ENCODE data around the gene HES3.

Gene HES3

DNA sequence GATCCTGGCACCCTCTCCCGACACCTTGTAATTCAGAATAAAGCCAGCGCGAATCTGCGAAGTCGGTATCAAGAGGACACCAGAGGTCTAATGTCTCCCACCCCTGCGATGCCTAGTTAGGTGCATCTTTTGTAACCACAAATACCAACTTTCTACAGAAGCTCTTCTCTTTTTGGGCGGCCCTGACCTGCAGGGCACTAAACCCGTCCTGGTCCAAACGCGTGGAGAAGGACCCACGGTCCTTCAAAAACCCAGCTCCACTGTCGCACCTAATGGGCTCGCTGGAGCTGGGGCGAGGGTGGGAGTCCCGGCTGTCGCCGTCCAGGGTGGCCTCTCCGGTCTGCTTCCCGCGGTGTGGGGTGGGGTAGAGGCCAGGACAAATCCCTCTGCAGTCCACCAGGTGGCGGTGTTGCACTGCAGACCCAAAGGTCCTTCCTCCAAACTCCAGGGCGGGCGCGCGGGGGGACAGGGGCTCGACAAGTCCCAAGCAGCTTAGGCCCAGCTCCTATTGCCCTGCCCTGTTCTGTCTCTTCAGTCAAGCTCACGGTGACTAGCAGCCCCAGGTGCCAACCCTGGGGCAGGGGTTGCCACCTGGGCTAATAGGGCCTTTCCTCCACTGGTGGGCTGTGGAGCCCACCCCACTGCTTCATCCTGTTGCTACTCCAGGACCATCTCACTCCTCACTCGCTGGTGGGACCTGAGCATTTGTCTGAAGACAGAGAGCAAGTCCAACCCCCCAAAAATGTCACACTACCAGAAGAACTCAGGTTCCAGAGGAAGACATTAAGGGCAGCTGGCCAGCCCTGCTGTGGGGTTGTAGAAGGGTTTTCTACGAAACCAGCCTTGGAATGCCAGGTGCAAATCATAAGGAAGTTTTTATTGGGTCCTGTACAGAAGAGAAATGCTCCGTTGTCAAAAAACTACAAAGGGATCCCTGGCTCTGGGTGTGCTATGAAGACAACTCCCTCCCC is 2.8 kb downstream of the HES3 start:
- DNase-seq, result peak; percentile 86 to 89

DNA sequence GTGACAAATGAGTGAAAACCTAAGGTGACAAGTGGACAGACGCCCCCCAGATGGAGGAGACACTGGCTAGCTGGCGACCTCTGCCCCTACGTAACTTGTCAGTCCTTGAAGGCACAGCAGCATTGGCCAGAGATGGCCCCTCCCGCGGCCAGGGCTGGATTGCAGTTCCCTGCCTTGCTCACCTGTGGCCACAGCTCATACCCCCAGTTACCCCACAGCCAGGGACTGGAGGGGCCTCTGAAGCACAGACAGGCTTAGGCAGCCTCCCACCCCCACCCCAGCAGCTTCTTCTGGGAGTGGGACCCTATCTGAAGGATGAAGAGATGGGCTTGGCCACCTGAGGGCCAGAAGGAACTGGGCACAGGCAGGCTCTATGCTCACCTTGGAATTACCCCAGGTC is 3.7 kb downstream of the HES3 start:
- DNase-seq, result no peak

DNA sequence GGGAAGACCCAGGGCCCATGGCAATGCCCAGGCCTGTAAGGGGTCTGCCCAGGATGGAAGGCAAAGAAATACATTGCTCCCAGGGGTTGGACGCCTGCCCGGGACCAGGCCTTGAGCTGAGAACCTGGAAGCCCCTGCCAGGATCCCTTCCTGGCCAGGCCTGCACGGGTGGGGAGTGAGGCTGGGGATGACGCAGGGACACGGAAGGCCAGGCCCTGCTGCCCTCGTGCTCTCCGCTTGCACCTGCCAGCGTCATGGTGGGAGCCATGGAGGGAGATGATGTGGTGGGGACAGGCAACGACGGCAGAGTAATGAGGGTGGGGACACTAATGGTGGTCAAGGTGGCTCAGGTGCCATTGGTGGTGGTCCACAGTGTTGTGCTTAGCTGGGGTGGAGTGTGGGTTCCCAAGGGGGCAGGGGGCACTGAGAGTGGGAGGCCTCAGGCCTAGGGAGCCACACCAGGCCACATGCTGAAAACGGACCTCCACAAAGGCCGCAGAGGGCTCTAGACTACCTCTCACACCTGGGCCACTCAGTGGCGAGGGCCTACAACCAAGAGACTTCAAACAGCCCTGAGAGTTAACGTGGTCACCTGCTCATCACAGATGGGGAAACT is 4.3 kb downstream of the HES3 start:
- DNase-seq, result no peak

DNA sequence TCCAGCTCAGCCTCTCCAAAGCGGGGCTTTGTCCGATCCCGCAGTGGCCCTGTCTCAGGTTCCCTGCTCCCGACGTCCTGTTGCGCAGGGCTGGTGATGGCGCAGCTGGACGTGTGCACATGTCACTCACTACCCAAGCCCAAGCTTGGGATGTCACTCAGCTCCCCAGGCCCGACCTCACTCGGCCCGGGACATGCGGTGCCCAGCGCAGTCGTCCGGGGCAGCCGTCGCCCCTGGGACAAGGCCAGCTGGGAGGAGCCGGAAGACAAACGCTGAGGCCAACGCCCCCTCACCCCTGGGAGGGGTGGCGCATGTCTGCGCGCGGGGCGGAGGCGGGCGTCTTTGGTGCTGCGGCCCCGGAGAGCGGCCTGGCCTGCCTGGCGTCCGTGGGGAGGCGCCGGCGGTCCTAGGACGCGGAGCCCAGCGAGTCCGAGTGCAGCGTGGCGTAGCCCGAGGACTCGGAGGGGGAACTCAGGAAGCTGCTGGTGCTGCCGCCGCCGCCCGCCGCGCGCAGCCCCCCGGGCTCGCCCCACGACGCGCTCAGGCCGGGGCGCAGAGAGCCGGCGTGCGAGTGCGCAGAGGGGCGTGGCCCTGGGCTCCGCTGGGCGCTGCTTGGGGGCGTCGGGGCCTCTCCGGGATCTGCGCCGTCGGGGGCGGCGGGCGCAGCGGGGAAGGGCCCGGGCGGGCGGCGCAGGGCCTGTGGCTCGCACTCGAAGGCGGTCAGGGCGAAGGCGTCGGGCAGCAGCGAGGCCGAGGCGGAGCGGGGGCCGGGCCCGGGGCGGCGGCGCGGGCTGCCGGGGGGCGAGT is 5.2 kb downstream of the HES3 start:
- no peak for DNase-seq

DNA sequence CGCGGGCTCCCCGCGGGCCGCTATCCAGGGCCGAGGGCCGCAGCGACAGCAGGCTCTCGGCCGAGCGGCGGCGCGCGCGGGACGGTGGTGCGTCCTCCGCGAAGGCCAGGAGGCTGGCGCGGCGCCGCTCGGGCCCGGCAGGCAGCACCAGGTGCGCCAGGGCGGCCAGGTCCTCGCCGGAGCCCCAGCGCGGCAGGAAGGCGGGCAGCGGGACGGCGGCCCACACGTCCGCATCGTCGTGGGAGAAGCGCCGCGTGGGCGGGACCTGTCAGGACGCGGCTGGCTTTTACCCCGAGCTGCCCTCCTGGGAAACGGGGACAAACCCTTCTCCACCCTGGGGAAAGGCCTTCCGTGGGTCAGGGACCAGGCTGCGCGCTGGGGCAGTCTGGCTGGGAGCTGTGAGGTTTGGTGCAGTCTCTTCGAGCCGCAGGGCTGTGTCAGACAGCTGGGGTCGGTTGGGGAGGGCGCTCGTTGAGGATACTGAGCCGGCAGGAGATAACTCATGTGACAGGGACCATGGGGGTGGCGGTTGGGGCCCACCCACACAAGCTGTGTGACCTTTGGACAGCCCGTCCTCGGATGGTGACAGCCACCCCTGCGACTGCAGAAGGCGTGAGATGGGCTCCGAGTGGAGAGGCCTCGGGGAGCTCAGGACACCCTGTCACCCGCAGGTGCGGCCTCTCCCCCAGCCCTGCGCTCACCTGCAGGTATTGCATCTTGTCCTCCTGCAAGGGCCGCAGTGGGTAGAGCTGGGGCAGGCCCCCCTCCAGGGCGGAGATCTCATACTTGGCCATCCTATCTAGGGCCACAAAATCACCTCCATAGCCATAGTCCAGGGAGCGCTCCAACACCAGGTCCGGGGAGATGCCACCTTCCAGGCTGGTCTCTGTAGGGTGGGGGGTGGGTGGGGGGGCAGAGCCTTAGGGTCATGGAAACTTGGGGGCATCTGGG is 6.0 kb downstream of the HES3 start:
- no peak for DNase-seq

DNA sequence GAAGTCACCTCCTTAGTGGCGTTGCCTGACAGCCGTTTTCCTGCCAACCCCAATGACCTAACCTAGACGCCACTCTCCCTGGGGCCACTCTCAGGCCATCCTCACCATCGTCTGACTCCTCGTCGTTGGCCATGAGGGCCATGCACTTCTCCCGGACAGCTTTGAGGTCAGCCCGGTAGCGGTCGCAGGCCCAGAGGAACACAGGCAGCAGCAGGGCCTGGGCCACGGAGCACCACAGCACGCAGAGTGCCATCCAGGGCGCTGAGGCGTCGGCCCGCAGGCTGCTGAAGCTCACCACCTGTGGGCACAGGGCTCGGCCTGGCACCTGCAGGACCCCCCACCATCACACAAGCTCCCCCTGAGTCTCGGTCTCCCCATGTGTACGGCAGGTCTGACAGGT is 7.3 kb downstream of the HES3 start:
- DNase-seq, result no peak

DNA sequence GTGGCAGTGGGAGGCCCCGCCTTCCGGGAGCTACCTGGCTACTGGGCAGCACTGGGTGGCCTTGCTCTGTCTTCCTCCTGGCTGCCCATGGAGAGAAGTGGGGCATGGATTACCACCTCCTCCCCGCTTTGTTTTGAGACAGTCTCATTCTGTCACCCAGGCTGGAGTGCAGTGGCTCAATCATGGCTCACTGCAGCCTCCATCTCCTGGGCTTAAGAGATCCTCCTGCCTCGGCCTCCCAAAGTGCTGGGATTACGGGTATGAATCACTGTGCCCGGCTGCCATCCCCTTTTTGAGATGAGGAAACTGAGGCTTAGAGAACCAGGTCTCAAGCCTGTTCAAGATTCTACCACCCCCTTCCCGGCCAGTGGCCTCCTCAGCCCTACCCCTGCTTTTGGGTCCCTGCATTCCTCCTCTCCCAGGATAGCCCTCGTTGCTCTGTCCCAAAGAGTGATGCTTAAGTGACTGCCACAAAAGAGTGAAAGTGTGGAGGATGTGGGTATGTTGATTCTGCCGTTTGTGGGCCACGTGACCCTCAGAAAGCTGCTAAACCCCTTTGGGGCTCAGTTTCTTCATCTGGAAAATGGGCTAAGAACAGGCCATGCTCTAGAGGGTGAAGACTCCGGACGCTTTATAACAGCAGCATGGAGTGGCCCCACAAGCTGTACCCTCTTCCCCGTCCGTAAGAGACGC is 7.8 kb downstream of the HES3 start:
- DNase-seq, result no peak

DNA sequence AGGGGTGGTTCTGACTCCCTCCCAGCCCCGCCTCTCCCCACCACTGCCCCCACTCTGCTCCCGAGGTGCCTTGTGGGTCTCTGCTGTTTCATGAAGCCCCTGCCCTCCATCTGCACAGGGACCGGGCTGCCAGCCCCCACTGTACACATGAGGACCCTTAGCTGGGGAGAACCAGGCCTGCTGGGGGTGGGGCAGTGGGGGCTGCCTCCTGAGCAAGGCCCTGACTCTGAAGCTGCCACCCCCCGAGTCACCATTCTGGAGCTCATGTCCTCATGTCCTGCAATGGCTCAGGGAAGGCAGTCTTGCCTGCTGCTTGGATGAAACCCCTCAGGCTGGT is 8.4 kb downstream of the HES3 start:
- no peak for DNase-seq

DNA sequence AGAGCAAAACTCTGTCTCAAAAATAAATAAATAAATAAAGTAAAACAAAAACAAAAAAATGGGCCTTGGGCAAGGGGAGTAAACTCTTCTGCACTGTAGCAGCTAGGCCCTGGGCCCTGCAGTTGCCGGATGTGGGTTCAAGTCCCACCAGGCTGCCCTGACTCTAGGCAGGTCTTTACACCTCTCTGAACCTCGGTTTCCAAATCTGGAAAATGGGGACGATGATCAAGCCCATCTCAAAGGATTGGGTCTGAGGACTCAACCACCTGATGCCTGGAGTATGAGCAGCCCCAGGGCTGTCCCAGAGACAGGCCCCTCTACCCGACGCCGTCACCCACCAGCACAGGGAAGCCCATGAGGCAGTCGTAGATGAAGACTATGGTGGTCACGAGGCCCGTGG is 9.4 kb downstream of the HES3 start:
- no peak for DNase-seq

DNA sequence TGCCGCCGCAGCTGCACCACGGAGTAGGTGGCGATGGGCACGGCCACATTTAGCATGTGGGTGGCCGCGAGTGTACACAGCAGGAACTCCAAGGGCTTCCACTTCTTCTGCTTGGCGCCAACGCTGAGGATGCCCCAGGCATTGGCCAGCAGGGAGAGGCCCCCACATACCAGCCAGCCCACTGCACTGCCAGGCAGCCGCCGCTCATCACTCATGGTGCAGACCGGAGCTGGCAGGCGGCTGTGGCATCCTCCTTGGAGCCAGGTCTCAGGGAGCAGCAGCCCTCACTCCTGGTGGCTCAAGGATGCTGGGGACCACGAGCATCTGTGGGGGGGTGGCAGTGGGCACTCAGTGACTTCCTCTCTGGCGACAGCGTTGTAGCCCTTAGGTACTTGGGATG is 10.7 kb downstream of the HES3 start:
- no peak for DNase-seq

DNA sequence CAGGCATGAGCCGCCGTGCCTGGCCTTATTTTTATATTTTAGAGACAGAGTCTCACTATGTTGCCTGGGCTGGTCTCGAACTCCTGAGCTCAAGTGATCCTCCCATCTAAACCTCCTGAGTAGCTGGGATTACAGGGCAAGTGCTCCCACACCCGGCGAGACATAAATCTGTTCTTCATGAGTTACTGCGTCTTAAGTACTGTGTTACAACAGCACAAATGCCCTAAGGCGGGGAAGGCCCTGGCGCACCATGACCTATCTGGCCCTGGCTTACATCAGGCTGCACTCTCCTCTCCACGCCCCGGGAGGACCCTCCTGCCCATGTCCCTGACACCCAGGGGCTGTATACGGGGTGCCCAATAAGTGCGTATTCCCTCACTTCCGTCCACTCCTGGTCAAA is 12.7 kb downstream of the HES3 start:
- no peak for DNase-seq

DNA sequence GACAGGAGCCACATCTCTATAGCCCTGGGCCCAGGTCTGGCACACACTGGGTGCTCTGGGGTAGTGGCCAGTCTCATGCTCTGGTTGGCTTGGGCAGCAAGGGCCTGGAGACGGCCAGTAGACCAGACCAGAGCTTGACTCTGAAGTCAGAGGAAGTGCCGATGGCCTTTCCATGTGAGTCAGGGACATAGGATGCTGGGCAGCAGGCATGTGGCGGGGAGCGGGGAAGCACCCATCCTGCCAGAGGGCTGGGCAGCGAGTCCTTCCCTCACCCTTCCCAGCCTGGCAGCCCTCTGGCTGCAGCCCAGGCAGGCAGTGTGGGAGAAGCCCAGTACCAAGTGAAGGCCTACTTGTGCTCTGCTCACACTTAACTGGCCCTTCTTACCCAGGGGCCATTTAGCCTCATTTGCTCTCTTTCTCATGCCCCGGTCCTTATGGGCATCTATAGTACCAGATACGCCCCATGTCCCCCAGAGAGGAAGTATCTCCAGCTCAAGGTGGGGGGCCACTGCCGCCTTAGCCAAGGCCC is 13.6 kb downstream of the HES3 start:
- no peak for DNase-seq

DNA sequence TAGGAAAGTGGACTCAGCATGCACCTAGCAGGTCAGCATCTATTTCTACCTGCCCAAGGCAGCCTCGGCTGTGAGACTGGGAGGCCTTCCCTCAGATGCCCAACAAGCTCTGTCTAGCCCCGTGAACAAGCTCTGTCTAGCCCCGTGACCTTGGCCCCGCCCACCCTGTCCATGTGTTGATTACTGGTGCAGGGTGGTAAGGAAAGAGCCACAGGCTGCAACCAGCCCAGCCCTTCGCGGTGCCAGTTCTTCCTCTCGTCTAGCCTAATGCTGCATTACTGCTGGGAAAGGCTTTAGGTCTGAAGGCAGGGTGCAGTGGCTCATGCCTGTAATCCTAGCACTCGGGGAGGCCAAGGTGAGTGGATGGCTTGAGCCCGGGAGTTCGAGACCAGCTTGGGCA is 14.7 kb downstream of the HES3 start:
- DNase-seq, result no peak

DNA sequence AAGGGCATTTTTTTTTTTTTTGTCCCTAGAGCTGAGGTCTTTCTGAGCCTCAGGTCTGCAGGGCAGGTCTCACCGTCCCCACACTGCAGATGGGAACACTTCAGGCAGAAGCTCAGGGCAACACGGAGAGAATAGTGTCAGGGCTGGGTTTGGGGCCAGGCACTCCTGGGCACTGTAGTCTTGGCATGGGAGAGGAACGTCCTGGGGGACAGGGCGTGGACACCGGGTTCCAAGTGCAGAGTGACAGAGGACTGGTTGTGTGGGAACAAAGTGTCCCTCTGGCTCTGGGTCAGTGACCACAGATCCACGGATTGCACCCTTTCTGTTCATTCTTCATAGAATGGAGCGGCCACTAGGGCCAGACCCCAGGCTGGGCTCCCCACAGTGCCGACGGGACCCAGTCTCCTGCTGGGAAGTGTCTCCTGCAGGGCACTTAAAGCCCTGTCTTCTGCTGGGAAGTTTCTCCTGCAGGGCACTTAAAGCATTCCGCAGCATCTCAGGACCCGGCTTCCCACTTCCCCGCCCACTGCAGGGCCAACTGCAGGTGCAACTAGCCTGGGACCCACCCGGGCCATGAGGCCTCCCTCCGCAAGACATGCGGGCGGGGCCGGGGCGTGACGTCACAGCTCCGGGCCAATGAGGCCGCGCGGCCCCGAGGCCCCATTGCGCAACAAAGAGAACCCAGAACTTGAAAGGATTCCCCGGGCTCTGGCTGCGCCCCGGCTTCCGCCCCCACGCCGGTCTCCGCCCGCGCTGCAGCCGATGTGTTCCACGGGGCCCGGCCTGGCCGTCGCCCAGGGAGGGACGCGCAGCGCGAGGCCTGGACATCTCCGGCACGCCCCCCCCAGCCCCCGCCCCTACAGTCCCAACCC is 15.7 kb downstream of the HES3 start:
- peak; percentile 82 to 86 for DNase-seq

DNA sequence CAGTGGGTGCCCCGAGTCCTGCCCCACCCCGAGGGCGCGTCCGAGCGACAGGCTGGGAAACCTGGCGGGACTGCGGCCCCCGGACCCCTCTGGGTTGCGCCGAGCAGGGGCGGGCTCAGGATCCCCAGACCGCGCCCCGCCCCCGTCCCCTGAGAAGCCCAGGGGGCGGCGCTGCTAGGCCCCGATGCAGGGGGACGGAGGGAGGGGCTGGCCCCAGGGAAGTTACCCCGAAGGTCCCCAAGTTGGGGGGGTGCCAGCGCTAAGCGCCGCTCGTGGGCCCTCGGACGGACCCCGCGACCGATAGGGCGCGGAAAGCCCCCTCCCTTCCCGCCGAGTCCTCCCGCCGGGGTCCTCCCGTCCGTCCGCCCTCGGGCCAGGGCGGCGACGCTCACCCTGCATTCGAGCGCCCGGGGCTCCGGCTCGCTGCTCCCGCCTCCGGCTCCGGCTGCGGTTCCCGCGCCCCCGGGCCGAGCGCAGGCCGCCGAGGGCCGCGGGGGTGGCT is 16.5 kb downstream of the HES3 start:
- DNase-seq, result peak in 1 of 2 experiments; percentile 53

DNA sequence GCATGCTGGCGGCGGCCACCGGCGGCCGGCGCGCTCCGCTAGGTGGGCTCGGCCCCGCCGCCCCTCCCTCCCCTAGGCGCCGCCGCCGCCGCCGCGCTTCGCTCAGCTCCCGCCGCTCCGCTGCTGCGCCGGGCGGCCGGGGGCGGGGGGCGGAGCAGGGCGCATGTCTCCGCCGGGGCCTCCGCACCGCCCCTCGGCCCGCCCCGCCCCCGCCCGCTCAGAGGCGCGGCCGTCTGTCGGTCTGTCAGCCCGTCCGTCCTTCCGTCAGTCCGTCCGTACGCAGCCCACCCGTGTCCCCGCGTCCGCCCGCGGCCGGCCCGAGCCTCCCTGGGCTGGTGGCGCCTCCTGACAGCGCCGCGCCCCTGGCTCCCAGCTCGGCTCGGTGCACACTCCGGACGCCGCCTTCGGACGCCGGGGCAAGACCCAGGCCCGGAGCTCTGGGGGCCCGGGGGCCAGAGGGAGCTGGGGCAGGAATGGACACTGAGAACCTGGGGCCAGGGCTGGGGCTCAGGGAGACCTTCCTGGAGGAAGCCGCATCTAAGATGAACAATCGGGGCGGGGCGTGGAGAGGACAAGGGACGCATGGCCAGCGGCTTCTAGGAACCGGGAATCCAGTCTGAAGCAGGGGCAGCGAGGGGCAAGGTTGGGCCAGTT is 17.1 kb downstream of the HES3 start, which contains the start of gene GPR153:
Gene GPR153 (minus strand): TSS at position 138 of the 654 bp plus-strand sequence. CDS start 6,193 bp downstream, outside the sequence.
- DNase-seq, result peak; percentile 49 to 69

DNA sequence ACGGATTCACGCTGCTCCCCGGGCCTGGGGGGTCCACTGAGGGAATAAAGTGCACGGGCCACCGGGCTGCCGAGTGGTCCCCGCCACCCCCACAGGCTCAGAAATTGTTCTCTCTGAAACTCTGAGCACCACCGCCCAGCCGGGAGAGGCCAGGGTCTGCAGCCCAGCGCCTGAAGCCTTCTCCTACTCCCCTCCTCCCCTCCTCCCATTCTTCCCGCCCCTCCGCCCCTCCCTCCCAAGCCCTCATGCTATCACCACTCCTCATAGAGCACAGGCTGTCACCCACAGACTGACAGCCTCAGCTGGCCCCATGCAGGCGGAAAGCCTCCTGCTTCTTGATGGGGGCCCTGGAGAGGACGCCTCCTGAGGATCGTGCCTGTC is 17.6 kb downstream of the HES3 start:
- no peak for DNase-seq

DNA sequence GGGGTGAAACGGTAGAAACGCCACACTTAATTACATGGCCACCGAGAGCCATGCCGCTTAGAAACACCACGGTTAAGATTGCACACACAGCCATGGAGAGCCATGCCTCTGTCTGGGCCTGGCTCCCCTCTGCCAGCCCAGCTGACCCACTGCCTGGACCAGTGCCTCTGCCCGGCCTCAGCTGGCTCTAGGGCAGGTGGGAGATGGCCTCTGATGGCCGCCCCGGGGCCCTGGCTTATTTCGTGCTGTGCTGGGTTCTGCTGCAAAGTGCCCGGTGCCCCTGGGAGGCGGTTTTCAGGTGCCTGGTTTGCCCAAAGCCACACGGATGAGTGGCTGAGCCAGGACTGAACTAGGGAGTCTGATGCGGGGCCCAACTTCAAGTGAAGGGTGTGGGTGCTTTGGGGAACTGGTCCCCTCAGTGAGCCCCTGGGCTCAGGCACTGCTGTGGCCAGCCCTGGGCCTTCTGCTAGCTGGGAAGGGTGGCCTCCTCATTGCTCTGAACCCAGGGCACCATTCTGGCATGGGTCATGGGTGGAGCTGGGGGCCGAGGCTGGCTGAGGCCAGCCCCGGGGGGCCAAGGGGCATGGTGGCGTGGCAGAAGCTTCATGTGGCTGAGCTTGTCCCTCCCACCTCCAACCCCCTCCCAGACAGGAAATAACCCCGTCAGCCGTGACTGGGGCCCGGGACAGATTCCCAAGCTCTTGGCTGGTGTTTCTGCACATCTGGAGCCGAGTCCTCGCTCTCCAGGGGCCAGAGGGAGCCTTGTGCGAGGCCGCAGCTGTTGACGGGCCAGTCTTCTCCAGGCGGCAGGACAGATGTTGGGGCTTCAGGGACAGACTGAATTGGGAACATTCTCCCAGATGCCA is 18.8 kb downstream of the HES3 start:
- no peak for DNase-seq

DNA sequence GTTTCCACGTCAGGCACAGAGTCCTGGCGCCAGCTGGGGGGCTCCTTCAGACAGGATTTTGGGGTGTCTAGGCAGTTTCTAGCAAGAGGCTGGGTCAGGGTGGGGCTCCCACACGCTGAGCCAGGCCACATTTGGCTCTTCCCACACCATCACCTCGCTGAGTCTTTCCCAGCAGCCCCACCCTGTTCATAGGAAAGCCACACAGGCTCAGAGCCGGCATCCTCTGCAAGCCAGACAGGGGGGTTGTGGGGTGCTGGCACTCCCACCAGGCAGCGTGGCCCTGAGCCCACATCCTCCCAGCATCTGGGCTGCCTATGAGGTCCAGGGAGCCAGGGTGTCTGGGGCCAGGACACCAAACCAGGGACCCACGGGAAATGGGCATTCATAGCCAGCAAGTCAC is 19.7 kb downstream of the HES3 start:
- DNase-seq, result no peak

Measured in activated T-cell treated with anti-CD3 and anti-CD28 coated beads, Interleukin-2, amount 50 U/mL, for 48 hours (primary cell).